Esophagus muscularis mucosa (tissue), 4 donors: ENCODE results near the gene RASSF3.

ENCODE experiments used
- CTCF ChIP-seq, 3 experiments: fragments of 200-600 bp in 2 of 3; fragments of 450-650 bp in 1 of 3; sonication (generic) in 2 of 3; IDR thresholded peaks; one replicate each; pipeline ENCODE4 v1.5.1; 2017 to 2019; ENCODE audit warnings: antibody characterized with exemption in 3 of 3, mild to moderate bottlenecking in 2 of 3, moderate library complexity in 1 of 3
- EP300 ChIP-seq: sonication (generic); formaldehyde crosslinking; IDR thresholded peaks from one replicate; pipeline ENCODE4 v1.6.1; 2017; ENCODE audit warnings: antibody characterized with exemption
- POLR2A ChIP-seq: fragments of 450-650 bp; IDR thresholded peaks from one replicate; pipeline ENCODE4 v1.6.1; 2017; ENCODE audit warnings: antibody characterized with exemption, moderate library complexity, mild to moderate bottlenecking, low read depth
- POLR2AphosphoS5 ChIP-seq, 2 donors: sonication (generic); formaldehyde crosslinking; IDR thresholded peaks; one replicate each; pipeline ENCODE4 v1.6.1; 2017; ENCODE audit warnings: antibody characterized with exemption in 2 of 2

GRCh38 chr12:64724201-64724745, 114.0 kb downstream of the RASSF3 start:
- no peak for TF ChIP-seq CTCF (IDR thresholded peaks at IDR 0.05)
- no peak for TF ChIP-seq POLR2A
- no peak for TF ChIP-seq POLR2AphosphoS5 (IDR thresholded peaks at IDR 0.05)
- no peak for TF ChIP-seq EP300
